Activated naive CD8-positive, alpha-beta T cell treated with anti-CD3 and anti-CD28 coated beads, Interleukin-2, amount 10 ng/mL, durations not matched to agents 7 days and 5 days (primary cell): ENCODE measurements around the gene IL26. TPM values are rescaled to one million over a fixed set of nuclear protein-coding genes. Genes with fewer than 3 reads are reported as not detected.

Experiments used
- ATAC-seq: fragments of 150-1000 bp; cut with Tn5 transposase; one replicate; pipeline ENCODE4 v1.10.0; 2021; ENCODE audit warnings: low read depth, moderate library complexity
- POLR2A ChIA-PET: fragments of 350-600 bp; sonication (Branson Sonifier 250); formaldehyde crosslinking; loops from one replicate; lab custom pipeline; 2021; ENCODE audit warnings: antibody characterized with exemption; lab: Charles Lee
- DNase-seq: peaks from one replicate; pipeline ENCODE4 v3.0.0; 2021
- H3K27ac Mint-ChIP-seq: one replicate; pipeline ENCODE4 v1.8.0; 2022; ENCODE audit warnings: mild to moderate bottlenecking, mixed read lengths
- H3K27me3 Mint-ChIP-seq: one replicate; pipeline ENCODE4 v1.8.0; 2022; ENCODE audit warnings: mild to moderate bottlenecking, moderate library complexity, mixed read lengths
- H3K36me3 Mint-ChIP-seq: one replicate; pipeline ENCODE4 v1.8.0; 2021; ENCODE audit warnings: mild to moderate bottlenecking, mixed read lengths
- H3K4me1 Mint-ChIP-seq: one replicate; pipeline ENCODE4 v1.8.0; 2021; ENCODE audit warnings: mixed read lengths
- H3K4me3 Mint-ChIP-seq: one replicate; pipeline ENCODE4 v1.8.0; 2022; ENCODE audit warnings: mild to moderate bottlenecking, moderate library complexity, mixed read lengths
- H3K9me3 Mint-ChIP-seq: one replicate; pipeline ENCODE4 v1.8.0; 2021; ENCODE audit warnings: mixed read lengths
- total RNA-seq, 2 experiments: library from RNA; stranded (reverse); gene quantifications; one replicate each; pipeline ENCODE4 v1.2.3, GENCODE V29; 2021

IL26 gene
- total RNA-seq, 2 experiments from 2014 or later, result not detected

- POLR2A ChIA-PET, result interaction anchor here (1.7 kb wide), 1 partner anchor 20 kb away, joined by 4 read pairs; no protein-coding TSS in a partner anchor
- Mint-ChIP-seq H3K9me3 (no peaks in the 10 kb centered on the region), H3K27ac (no peak overlapping the region), H3K27me3 (no peaks in the 10 kb centered on the region), H3K36me3 (peaks cover 6% of the 10 kb centered on the region), H3K4me3 (no peak overlapping the region), H3K4me1 (peaks cover 27% of the 10 kb centered on the region)
- DNase-seq (no peak), ATAC-seq (no peak)
Observed at GRCh38 chr12:68156636-68157035, 69.0 kb downstream of the IL26 start.

- POLR2A ChIA-PET, result no interaction called here
- no peaks in the 10 kb centered on the region for H3K27me3 Mint-ChIP-seq
- peaks cover 7% of the 10 kb centered on the region for H3K36me3 Mint-ChIP-seq
- peaks cover 27% of the 10 kb centered on the region for H3K4me1 Mint-ChIP-seq
- no peak overlapping the region for H3K27ac Mint-ChIP-seq
- no peak for DNase-seq
- H3K9me3 Mint-ChIP-seq, result peaks cover 2% of the 10 kb centered on the region
- no peak for ATAC-seq
- no peak overlapping the region for H3K4me3 Mint-ChIP-seq
Observed at GRCh38 chr12:68154779-68155178, 70.8 kb downstream of the IL26 start.

Other genes starting within 250 kb of the IL26 start
- gene IFNG-AS1, start 236.4 kb downstream of the IL26 start, total RNA-seq, result 1 to 10 TPM; 5.1 to 5.2 TPM
- gene IFNG, start 66.1 kb downstream of the IL26 start, total RNA-seq, result under 1 TPM; 0.57 to 0.91 TPM
- not detected for gene IL22, start 27.8 kb upstream of the IL26 start, total RNA-seq
- 10 to 100 TPM; 23.2 to 24.0 TPM for gene MDM1, start 106.6 kb upstream of the IL26 start, total RNA-seq